HG03066 (cell line): ENCODE results near the gene PRPF31.
"Not testable (repeated sequence)": the region's sequence is repeated elsewhere in the genome, so short reads cannot be mapped to it uniquely, and the experiment has no call there.

Experiments
- ATAC-seq: cut with Tn5 transposase; IDR thresholded peaks from one replicate; pipeline ENCODE4 v1.9.1; 2021; ENCODE audit warnings: low read depth; ENCODE audit not compliant: unreplicated experiment

The PRPF31 gene, protein sequence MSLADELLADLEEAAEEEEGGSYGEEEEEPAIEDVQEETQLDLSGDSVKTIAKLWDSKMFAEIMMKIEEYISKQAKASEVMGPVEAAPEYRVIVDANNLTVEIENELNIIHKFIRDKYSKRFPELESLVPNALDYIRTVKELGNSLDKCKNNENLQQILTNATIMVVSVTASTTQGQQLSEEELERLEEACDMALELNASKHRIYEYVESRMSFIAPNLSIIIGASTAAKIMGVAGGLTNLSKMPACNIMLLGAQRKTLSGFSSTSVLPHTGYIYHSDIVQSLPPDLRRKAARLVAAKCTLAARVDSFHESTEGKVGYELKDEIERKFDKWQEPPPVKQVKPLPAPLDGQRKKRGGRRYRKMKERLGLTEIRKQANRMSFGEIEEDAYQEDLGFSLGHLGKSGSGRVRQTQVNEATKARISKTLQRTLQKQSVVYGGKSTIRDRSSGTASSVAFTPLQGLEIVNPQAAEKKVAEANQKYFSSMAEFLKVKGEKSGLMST

DNA sequence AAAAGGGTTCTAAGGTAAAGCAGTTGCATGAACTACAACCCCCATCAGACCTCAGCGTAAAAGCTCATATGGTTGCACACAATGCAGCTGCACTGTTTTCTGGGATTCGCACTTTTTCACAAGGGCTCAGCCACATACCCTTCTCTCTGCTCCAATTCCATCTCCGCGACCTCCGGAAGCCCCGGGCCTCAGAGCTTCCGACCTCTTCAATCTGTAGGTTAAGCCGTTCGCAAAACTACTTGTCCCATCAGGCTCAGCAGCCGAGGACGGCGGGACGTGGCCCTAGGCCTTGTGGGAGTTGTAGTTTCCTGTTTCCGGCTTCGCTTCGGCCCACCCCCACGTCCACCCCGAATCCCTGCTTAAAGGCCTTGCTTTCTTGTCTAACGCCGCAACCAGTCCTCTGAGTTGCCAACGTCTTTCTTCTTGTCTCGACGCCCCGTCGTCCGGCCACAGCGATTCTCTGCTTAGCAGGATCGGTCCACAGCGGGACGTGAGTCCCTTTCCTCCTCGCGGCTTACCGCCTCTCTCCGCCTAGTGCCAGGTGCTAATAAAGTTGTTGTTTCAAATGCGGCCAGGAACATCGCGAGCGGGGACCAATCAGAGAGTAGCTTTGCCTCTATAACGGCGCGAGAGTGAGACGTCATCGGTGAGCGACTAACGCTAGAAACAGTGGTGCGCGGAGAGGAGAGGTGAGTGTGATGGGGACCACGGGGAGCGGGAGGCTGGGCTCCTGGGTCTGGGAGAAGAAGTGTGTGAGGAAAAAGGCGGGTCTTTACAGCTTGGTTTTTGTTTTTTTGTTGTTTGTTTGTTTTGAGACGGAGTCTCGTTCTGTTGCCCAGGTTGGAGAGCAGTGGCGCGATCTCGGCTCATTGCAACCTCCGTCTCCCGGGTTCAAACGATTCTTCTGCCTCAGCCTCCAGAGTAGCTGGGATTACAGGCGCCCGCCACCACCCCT lies at the start of gene PRPF31, which contains the start of gene TFPT:
Gene PRPF31 (plus strand): TSS at position 646 of the 955 bp plus-strand sequence. CDS start 2,525 bp downstream, outside the sequence.
Gene TFPT (minus strand): TSS at position 549 of the 955 bp plus-strand sequence. CDS start 388 bp downstream, at position 161.
- ATAC-seq, result peak; percentile 67

DNA sequence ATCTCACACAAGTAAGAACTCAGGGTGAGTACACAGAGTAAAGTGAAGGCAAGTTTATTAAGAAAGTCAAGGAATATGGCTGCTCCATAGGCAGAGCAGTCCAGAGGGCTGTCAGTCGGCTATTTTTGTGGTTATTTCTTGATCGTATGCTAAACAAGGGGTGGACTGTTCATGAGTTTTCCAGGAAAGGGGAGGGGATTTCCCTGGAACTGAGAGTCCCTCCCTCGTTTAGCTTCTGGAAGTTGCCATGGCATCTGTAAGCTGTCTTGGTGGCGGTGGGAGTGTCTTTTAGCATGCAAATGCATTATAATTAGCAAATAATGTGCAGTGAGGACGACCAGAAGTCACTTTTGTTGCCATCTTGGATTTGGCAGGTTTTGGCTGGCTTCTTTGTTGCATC lies 46.1 kb upstream of the PRPF31 start:
- no peak for ATAC-seq

DNA sequence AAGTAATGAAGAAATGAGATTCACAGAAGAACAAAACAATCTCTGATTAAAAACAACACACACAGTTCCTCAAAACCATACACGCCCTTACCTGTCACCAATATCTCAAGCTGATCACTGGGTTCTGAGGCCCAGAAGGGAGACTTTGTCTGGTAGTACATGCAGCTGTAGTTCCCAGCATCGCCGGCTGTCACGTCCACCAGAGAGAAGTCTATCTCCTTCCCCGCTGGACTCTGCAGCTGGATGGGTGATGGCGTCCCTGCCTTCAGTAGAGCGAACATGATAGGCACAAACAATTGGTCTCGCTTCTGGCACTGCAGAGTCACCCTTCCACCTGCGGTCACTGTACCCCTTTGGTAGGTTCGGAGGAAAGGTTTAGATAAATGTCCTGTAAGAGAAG lies 41.7 kb upstream of the PRPF31 start:
- ATAC-seq, result no peak

DNA sequence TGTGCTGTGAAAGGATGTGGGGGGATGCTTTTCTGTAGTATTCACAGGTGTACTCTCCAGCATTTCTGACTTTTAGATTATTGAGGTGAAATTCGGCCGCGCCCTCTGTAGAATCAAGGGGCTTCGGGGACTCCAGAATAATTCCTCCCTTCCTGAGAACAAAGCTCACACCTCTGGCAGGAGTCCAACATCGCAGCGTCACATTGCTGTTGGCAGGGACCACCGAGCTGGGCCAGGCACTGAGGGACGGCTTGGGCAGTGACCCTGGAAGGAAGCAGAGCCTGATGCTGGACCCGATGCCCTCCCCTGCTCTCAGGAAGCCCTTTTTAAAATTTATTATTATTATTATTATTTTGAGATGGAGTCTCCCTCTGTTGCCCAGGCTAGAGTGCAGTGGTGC lies 40.7 kb upstream of the PRPF31 start:
- ATAC-seq, result no peak

DNA sequence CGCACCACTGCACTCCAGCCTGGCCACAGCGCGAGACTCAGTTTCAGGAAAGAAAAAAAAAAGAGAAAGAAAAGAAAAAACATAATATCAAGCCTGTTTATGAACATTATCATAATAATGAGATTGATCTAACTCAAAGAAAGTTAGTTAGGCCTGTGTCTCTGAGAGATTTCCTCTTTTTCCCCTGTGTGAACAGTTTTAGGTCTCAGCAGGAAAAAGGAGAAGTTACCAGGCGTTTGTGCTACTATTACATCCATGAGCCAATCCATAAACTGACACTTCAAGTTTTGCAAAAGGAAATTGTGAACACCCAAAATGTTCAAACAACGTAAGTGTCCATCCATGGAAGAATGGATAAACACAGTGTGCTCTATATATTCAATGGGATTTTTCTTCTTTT lies 38.2 kb upstream of the PRPF31 start:
- no peak for ATAC-seq

DNA sequence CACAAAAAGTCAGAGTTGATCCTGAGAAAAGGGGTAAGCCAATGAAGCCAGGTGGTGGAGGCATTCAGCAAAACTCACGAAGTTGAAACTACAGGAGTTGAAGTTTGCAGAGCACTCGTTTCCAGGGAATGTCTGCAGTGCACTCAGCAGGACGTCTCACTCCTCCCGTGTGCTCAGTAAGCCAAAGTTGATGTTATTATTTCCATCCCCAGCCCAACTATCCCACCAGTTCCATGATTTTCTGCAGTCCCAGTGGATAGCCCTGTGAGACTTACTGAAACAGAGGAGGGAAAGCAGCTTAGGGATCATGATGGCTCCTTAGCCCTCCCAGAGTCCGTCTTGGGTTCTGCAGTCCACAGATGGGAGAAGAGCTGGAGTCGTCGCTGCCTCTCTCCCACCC lies 34.5 kb upstream of the PRPF31 start, which contains the start of gene TARM1:
Gene TARM1 (minus strand): TSS at position 334 of the 400 bp plus-strand sequence. CDS start 25 bp downstream, at position 309.
- ATAC-seq, result no peak

DNA sequence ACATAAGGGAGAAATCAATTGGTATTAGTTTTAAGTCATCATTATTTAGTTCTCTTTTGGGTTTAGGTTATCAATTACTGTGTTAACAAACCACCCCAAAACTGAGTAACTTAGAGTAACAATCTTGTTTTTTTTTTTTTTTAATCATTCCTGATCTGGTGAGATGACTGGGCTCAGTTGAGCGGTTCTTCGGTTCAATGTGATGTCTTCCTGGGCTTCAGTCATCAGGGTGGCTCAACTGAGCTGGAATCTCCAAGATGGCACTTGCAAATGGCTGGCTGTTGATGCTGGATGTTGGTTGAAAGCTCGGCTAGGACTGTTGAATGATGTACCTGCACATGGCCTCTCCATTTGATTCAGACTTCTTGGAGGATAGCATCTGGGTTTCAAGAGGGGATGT lies 31.1 kb upstream of the PRPF31 start:
- no peak for ATAC-seq

DNA sequence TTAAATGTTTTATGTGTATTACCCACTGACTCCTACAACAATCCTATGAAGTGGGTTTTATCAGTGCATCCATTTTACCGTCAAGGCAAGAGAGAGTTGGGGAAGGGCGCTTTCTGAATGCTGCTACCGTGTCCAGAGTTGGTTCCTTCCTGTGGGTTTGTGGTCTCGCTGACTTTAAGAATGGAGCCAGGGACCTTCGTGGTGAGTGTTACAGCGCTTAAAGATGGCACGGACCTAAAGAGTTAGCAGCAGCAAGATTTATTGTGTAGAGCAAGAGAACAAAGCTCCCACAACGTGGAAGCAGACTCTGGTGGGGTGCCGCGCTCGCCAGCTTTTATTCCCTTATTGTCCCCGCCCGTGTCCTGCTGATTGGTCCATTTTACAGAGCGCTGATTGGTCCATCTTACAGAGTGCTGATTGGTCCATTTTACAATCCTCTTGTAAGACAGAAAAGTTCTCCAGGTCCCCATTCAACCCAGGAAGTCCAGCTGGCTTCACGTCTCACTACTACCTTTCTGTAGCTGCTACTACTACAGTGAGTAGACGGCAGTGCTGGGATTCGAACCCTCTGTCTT lies 21.0 kb upstream of the PRPF31 start:
- no peak for ATAC-seq

DNA sequence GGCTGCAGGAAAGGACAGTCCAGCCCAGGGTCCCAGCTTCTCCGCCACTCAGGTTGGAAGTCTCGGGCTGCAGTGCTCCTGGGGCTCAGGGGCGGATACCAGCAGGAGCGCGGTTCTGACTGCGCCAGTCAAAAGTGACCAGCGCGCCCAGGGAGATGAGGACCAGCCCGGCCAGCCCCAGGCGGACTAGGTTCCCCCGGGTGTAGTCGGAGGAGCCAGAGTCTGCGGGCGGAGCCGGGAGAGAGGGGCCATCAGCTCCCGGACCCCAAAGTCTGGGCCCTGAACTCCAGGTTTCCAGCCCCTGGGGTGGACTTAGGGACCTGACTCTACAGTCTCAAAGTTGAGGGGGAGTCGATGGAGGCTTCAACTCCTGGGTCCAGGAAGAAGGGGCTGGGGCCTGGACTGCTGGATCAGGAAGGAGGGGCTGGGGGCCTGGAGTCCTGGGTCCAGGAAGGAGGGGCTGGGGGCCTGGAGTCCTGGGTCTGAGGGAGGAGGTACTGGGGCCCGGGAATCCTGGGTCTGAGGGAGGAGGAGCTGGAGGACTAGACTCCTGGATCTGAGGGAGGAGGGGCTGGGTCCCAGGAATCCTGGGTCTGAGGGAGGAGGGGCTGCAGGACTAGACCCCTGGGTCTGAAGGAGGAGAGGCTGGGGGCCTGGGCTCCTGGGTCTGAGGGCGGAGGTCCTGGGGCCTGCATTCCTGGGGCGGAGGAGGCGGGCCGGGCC lies 20.3 kb upstream of the PRPF31 start:
- no peak for ATAC-seq

DNA sequence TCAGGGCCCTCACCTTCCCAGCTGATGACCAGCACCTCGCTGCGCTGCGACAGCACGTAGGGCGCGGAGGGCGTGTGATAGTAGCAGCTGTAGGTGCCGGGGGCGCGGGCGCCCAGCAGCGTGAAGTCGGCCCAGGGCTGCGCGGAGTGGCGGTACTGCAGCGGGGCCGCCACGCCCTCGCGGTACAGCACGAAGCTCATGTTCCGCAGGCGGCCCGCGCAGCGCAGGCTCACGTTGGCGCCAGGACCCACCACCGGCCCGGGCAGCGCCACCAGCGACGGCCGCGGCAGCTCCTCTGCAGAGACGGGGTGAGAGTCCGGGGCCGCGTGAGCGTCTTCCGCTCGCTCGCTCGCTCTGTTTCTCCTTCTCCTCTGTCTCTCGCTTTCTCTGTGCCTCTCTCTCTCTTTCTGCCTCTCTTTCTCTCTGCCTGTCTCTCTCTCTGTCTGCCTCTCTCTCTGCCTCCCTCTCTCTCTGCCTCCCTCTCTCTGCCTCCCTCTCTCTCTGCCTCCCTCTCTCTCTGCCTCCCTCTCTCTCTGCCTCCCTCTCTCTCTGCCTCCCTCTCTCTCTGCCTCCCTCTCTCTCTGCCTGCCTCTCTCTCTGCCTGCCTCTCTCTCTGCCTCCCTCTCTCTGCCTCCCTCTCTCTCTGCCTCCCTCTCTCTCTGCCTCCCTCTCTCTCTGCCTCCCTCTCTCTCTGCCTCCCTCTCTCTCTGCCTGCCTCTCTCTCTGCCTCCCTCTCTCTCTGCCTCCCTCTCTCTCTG lies 19.5 kb upstream of the PRPF31 start:
- ATAC-seq, result not testable (repeated sequence)

DNA sequence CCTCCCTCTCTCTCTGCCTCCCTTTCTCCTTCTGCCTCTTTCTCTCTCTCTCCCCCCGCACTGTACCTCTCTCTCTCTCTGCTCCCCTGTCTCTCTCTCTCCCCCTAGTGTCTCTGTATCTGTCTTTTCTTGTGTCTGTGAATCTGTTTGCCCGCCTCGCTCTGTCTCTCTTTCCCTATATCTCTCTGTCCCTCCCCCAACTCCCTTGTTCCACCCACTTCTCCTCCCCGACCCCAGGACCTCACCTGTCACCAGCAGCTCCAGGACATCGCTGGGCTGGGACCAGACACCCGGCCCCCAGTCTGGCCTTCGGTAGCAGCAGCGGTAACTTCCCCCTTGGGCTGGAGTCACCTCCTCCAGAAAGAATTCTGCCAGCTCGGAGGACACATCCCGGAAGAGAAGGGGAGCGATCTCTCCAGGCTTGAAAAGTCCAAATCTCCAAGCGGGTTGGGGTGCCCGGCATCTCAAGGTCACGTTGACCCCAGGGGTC lies 18.9 kb upstream of the PRPF31 start:
- no peak for ATAC-seq

DNA sequence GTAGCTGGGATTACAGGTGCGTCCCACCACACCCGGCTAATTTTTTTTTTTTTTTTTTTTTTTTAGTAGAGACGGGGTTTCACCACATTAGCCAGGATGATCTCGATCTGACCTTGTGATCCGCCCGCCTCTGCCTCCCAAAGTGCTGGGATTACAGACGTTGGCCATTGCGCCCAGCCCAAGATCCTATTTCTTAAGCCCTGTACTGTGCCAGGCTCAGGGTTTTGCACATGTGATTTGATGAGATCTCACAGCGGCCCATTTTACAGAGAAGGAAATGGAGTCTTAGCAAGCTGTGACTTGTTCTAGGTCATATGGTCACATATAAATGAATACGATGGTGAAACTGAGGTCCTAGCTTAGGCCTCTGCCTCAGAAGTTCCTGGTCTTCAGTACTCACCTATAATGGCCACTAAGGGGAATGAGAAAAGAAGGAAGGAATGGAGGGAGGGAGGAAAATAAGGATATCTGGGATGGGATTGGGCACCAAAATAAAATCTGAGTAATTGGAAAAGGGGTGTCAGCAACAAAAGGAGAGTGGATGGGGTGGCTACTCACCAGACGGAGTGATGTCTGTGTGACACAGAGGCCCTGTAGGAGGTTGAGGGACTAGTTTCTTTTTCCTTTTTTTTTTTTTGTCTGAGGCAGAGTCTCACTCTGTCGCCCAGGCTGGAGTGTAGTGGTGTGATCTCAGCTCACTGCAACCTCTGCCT lies 16.2 kb upstream of the PRPF31 start:
- no peak for ATAC-seq

DNA sequence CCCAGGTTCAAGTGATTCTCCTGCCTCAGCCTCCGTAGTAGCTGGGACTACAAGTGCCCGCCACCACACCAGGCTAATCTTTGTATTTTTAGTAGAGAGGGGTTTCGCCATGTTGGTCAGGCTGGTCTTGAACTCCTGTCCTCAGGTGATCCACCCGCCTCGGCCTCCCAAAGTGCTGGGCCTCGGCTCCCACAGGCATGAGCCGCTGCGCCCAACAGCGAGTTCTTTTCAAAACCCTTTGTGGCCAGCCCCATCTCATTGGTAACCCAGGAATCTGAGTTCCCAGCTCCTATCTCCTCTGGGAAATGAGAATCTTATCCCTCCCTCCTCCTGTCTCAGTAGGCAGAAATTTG lies 15.7 kb upstream of the PRPF31 start:
- not testable (repeated sequence) for ATAC-seq

DNA sequence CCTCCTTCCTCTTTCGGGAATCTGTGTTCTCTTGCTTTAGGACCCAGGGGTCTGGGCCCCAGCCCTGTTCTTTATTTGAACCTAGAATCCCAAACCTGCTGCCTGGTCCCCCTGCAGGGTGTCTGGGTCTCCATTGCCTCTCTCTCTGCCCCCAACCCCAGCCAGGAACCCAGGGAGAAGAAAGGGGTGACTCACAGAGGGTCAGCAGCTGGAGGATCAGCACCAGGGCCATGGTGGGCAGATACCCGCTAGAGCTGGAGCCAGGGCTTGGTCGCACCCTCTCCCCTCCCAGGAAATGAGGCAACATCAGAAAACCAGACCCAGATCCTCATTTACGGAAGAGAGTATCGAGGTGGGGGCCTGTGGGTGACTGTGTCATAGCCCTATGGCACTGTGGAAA lies 15.0 kb upstream of the PRPF31 start, which contains the start of gene OSCAR:
Gene OSCAR (minus strand): TSS at position 243 of the 400 bp plus-strand sequence. CDS start 11 bp downstream, at position 232.
- no peak for ATAC-seq

DNA sequence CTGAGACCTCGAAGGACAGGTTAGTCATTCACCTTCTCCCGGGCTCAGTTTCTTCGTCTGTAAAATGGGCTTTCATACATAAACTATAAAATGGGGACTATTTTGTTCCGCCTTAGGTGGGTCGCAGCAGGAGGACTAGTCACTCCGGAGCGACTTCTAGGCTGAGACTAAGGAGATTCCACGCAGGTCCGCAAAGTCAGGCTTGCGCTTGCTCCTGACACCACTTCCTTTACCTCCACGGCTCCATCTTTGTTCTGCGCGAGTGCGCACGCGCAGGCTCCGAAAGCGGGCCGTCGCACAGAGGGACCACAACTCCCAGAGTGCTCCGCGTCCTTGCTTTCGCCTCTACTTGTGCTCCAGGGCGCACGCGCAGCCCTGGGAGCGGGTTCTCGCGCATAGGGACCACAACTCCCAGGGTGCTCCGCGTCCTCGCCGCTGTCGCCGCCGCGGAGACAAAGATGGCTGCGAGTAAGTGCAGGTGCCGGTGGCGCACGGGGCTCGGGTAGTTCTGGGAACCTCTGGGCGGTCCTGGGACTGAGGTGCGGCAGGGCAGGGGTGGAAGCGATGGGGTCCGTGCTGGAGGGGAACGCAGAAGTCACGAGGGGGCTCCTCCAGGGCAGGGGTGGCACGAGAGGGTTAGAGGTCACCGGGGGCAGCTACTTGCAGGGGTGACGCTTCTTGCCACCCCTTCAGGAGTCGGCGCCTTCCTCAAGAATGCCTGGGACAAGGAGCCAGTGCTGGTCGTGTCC lies 13.0 kb upstream of the PRPF31 start, which contains the start of gene NDUFA3:
Gene NDUFA3 (plus strand): TSS at position 435 of the 749 bp plus-strand sequence. CDS start 24 bp downstream, at position 459.
- peak; percentile 90 for ATAC-seq

DNA sequence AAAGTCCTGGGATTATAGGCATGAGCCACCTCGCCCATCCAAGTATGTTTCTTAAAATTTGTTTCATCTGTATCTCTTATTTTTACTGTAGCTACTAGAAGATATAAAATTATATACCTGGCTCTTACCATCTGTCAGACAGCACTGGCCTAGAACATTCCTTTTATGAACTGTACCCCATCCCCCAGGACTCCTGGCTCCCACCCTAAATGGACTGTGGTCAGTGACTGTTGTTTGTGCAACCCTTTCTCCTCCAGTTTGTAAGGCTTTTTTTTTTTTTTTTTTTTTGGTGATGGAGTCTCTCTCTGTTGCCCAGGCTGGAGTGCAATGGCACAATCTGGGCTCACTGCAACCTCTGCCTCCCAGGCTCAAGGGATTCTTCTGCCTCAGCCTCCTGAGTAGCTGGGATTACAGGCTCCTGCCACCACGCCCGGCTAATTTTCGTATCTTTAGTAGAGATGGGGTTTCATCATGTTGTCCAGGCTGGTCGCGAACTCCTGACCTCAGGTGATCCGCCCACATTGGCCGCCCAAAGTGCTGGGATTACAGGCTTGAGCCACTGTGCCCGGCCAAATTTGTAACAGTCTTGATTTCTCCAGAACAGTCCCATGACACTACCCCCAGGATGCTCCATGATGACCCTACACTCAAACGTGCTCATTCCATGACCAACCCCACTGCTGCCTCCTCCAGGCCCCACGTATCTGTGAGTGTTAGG lies 10.4 kb upstream of the PRPF31 start:
- ATAC-seq, result no peak

DNA sequence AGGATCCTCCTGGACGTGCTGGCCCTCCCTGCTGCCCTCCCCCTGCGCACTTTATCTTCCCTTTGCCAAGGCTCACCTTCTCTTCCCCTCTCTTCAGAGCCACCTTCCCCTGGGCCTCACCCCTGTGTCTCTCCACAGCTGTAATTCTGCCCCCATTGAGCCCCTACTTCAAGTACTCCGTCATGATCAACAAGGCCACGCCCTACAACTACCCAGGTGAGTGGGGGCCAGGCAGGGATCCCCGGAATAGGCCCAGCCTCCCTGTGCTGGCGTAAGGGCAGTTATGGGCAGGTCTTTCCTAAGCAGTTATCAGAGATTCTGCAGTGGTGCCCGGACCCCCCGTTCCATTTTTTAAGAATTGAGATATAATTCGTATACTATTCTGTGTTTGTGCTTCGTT lies 9.8 kb upstream of the PRPF31 start:
- ATAC-seq, result no peak
